HL-60 (cell line): Measurements from ENCODE around the gene DHRSX.

Experiments
- CTCF ChIP-seq: IDR thresholded peaks from one replicate; pipeline ENCODE4 v1.5.1; 2011; ENCODE audit warnings: low read length, control low read depth, inconsistent platforms; ENCODE audit not compliant: insufficient read depth
- GABPA ChIP-seq: IDR thresholded peaks from 2 replicates; pipeline ENCODE4 v1.6.1; 2012; ENCODE audit warnings: low read depth
- POLR2AphosphoS5 ChIP-seq: IDR thresholded peaks from 2 replicates; pipeline ENCODE4 v1.6.1; 2012; ENCODE audit warnings: low read depth

GRCh38 chrX:2414384-2414783 lies 86.4 kb downstream of the DHRSX start:
- TF ChIP-seq CTCF, result no peak
- TF ChIP-seq GABPA, result no peak
- no peak for TF ChIP-seq POLR2AphosphoS5
